Fibroblast of mammary gland (primary cell): ENCODE measurements around the gene TIMP2.
"Not testable (repeated sequence)": the region's sequence is repeated elsewhere in the genome, so short reads cannot be mapped to it uniquely, and the experiment has no call there.

Experiments used
- DNase-seq: peaks from one replicate; pipeline ENCODE4 v3.0.0-alpha.2; 2010; ENCODE audit warnings: low read depth
- H3K4me3 ChIP-seq: 2 replicates; pipeline ENCODE4 v1.5.1; 2011; ENCODE audit warnings: low read depth, mild to moderate bottlenecking, low read length, moderate library complexity; ENCODE audit not compliant: control insufficient read depth
- TF ChIP-seq, protein P1 (sequence below): conservative IDR thresholded peaks from 2 replicates; pipeline ENCODE4 v1.5.1; 2011; ENCODE audit warnings: low read depth, low read length, inconsistent platforms; ENCODE audit not compliant: control insufficient read depth, insufficient read depth

TIMP2 gene

DNA sequence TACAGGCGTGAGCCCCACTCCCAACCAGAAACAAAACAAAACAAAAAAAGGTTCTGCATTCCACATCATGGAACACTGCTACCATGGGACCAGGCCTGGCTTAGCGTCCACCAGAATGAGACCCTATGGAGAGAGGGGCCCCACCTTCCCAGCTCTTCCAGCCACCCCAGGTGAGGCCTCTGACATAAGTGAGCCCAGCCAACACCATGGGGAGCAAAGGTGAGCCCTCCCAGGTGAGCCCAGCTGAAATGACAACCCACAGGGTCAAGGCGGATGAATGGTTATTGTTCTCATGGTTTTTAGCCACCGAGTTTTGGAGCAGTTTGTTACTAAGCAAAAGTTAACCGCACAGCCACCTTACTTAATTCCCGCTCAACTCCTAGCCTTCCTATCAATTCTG lies 38.2 kb upstream of the TIMP2 start:
- DNase-seq, result no peak
- H3K4me3 ChIP-seq, result no peak overlapping the region
- TF ChIP-seq, protein P1, sequence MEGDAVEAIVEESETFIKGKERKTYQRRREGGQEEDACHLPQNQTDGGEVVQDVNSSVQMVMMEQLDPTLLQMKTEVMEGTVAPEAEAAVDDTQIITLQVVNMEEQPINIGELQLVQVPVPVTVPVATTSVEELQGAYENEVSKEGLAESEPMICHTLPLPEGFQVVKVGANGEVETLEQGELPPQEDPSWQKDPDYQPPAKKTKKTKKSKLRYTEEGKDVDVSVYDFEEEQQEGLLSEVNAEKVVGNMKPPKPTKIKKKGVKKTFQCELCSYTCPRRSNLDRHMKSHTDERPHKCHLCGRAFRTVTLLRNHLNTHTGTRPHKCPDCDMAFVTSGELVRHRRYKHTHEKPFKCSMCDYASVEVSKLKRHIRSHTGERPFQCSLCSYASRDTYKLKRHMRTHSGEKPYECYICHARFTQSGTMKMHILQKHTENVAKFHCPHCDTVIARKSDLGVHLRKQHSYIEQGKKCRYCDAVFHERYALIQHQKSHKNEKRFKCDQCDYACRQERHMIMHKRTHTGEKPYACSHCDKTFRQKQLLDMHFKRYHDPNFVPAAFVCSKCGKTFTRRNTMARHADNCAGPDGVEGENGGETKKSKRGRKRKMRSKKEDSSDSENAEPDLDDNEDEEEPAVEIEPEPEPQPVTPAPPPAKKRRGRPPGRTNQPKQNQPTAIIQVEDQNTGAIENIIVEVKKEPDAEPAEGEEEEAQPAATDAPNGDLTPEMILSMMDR, result no peak

DNA sequence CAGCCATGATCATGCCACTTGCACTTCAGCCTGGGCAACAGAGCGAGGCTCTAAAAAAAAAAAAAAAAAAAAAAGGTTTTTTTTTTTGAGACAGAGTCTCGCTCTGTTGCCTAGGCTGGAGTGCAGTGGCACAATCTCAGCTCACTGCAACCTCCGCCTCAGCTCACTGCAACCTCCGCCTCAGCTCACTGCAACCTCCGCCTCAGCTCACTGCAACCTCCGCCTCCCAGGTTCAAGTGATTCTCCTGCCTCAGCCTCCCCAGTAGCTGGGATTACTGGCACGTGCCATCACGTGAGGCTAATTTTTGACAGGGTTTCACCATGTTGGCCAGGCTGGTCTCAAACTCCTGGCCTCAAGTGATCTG lies 37.8 kb upstream of the TIMP2 start:
- not testable (repeated sequence) for DNase-seq, H3K4me3 ChIP-seq

DNA sequence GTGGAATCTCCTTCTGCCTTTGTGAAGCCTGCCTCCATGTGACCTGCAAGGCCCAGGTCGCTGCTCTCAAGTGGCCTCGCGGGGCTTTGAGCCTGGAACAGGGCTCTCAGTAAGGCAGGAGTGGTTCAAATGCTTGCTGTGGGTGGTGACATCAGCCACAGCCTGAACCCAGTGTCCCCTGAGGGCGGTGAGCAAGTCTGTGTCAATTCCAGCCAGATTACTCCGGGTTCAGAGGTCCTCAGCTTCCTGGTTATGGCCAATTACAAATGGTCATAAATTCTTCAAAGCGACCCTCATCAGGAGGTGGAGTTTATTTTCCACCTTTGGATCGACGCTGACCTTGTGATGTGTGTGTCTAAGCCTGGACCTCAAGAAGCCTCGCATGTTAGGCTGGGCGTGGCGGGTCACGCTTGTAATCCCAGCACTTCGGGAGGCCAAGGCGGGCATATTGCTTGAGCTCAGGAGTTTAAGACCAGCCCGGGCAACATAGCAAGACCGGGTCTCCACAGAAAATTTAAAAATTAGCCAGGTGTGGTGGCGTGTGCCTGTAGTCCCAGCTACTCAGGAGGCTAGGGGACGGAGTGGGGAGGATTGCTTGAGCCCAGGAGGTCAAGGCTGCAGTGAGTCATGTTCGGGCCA lies 37.3 kb upstream of the TIMP2 start:
- TF ChIP-seq, protein P1, result no peak
- peak; percentile 58 for DNase-seq
- H3K4me3 ChIP-seq, result no peak overlapping the region

DNA sequence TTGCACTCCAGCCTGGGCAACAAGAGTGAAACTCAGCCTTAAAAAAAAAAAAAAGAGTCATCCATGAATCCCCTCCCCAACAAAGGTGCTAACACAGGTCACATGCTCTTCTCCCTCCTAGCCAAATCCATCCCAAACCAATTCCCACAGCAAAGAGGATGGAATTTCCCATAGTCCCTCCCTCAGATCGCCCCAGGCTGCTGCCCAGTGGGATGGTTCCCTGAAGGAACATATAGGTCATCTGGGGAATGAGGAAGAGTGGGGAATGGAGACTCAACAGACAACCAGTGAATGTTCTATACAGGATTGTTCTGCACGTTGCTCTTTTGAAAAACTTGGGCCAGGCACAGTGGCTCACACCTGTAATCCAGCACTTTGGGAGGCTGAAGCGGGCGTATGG lies 36.4 kb upstream of the TIMP2 start:
- no peak overlapping the region for H3K4me3 ChIP-seq
- TF ChIP-seq, protein P1, result no peak
- DNase-seq, result no peak

DNA sequence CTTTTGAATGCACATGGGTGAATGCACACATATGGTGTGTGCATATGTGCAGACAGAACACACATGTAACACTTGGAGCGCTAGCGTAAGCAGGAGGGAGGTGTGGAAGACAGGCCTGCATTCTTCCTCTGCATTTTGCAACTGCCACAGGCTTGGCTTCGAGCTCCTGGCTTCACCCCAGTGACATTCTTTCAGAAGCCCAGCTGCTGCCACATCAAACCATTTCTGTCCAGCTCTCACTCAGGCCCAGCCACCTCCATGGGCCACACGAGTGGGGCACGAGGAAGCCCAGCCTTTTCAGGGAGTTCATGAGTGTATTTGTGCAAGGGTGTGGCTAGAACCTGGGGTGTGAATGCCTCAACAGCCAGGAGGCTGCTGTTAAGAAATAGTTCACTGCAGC lies 35.7 kb upstream of the TIMP2 start:
- no peak overlapping the region for H3K4me3 ChIP-seq
- DNase-seq, result no peak
- TF ChIP-seq, protein P1, result no peak

DNA sequence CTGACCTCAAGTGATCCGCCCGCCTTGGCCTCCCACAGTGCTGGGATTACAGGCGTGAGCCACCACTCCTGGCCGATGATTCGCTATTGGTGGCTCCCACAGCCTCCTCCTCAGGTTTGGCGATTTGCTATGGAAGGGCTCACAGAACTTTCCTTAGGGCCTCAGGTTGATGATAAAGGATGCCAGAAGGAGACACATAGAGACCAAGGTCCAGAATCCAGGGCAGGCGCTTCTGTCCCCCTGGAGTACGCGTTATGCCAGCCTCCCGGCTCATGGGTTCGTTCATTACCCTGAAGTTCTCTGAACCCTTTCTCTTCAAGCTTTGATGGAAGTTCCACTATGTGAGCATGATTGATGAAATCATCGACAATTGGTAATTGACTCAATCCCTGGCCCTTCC lies 34.6 kb upstream of the TIMP2 start:
- TF ChIP-seq, protein P1, result no peak
- DNase-seq, result no peak
- no peak overlapping the region for H3K4me3 ChIP-seq

DNA sequence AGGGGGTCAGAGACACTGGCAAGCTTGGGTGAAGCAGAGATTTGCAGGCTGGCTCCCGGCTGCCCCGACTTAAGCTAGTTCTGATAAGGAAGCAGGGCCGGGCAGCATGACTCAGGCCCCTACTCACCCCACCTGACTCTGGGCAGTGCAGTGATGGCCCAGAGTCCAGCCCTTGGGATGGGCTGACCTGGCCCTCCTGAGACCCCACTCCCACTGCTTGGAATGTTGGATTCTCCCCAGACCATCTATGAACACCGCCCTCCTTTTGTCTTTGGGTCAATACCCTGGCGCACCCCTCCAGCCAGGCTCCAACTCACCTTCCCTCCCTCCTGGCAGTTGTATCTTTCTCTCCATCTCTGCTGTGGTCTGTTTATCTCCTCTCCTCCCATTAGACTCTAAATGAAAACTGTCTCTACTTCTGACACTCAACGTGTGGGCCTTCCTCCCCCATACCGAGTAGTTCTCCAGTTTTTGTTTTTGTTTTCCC lies 33.5 kb upstream of the TIMP2 start:
- TF ChIP-seq, protein P1, result no peak
- H3K4me3 ChIP-seq, result no peak overlapping the region
- DNase-seq, result no peak
